NCI-H226 (cell line): Measurements from ENCODE around the gene PPFIA3.

Experiments
- DNase-seq: peaks from one replicate; pipeline ENCODE4 v3.0.0-alpha.2; 2015

Gene PPFIA3

GRCh38 chr19:49182848-49183375 lies 63.6 kb downstream of the PPFIA3 start:
- no peak for DNase-seq

GRCh38 chr19:49186108-49186507 lies 66.8 kb downstream of the PPFIA3 start:
- no peak for DNase-seq

- no peak for DNase-seq
Observed at GRCh38 chr19:49188626-49189200, 69.4 kb downstream of the PPFIA3 start.

GRCh38 chr19:49189259-49189658 lies 69.9 kb downstream of the PPFIA3 start:
- no peak for DNase-seq

- DNase-seq, result no peak
Observed at GRCh38 chr19:49190781-49191180, 71.4 kb downstream of the PPFIA3 start.

- no peak for DNase-seq
Observed at GRCh38 chr19:49193822-49194394, 74.6 kb downstream of the PPFIA3 start.

GRCh38 chr19:49194408-49194807 lies 75.1 kb downstream of the PPFIA3 start:
- no peak for DNase-seq

- DNase-seq, result no peak
Observed at GRCh38 chr19:49196527-49197240, 77.3 kb downstream of the PPFIA3 start.

- no peak for DNase-seq
Observed at GRCh38 chr19:49200238-49200862, 81.0 kb downstream of the PPFIA3 start.
